ENCODE measurements around the gene ZMAT5. TPM values are rescaled to one million over a fixed set of nuclear protein-coding genes. Genes with fewer than 3 reads are reported as not detected.

ZMAT5 gene
- total and polyA plus RNA-seq, 5 donors: 21.2 to 34.0 (median 23.8) TPM

DNA sequence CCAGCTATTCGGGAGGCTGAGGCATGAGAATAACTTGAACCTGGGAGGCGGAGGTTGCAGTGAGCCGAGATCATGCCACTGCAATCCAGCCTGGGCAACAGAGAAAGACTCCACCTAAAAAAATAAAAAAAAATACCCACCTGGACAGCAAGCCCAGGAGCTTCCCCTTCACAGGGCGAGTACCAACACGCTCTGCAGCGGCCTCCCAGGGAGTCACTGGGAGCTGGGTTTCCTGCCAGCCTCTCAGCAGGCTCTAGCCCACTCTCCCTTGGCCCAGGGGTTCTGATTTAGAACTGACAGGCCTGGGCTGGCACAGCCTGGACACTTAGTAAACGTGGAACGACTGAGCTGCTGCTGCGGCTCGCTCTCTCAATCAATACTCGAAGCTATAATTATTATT, 49.0 kb downstream of the ZMAT5 start:
- no peak for ATAC-seq
- no peaks in the 10 kb centered on the region for H3K4me1 ChIP-seq (ENCODE audit: control insufficient read depth, insufficient read depth, low read length)
- no peak overlapping the region for H3K27ac ChIP-seq (ENCODE audit: low read length)
- intact Hi-C loops (cut with DNase I): no loop called here
- H3K4me3 ChIP-seq (ENCODE audit: low read length): no peak overlapping the region
- 90% methylated on average over 11 of the region's 11 CpGs for WGBS
- no peak for DNase-seq
- no peaks in the 10 kb centered on the region for H3K27me3 ChIP-seq (ENCODE audit: control insufficient read depth, insufficient read depth)
- H3K9me3 ChIP-seq (ENCODE audit: control insufficient read depth, low read length): no peaks in the 10 kb centered on the region

DNA sequence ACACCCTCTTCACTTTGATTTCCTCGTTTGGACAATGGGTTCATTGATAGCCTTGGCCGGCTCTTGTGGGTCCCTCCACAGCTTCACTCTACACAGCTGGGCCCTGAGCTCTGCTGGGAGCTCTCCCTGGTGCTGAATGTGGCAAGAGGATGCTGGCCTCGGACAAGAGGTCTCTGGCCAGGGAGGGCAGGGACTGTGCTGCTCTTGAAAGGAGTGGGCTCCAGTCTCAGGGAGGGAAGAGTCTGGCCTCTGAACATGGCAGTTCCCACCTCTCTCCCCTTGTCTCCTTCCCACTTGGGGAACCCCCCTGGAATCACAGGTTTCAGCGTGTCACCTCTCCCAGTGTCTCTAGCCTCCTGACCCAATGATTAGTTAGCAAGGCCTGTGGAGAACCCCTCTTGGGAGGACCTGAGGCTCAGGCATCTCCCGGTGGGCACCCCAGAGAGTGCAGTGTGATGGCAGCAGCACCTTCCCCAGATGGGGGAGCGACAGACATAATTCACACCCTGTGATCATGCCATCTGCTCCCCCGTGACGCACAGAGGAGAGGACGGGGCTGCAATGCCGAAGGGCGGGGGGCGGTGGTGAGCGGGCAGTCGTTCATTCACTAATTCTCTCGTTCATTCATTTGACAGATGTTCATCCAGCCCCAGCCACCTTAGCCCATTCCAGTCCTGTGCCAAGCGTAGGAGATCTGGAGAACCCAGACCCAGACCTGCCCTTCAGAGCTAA, 49.8 kb downstream of the ZMAT5 start:
- Histone ChIP-seq H3K27me3 (ENCODE audit: control insufficient read depth, insufficient read depth) (no peaks in the 10 kb centered on the region), H3K27ac (ENCODE audit: low read length) (no peak overlapping the region), H3K9me3 (ENCODE audit: control insufficient read depth, low read length) (no peaks in the 10 kb centered on the region), H3K4me1 (ENCODE audit: control insufficient read depth, insufficient read depth, low read length) (no peaks in the 10 kb centered on the region), H3K4me3 (ENCODE audit: low read length) (no peak overlapping the region)
- peak; percentile 68 to 86 (median 83) for DNase-seq
- intact Hi-C loops (cut with DNase I): no loop called here
- WGBS: 62% methylated on average over 16 of the region's 16 CpGs
- peak; percentile 74 to 77 for ATAC-seq

GRCh38 chr22:29715705-29716104, 51.1 kb downstream of the ZMAT5 start:
- Histone ChIP-seq H3K27ac (ENCODE audit: low read length) (no peak overlapping the region), H3K4me1 (ENCODE audit: control insufficient read depth, insufficient read depth, low read length) (no peaks in the 10 kb centered on the region), H3K4me3 (ENCODE audit: low read length) (no peak overlapping the region), H3K9me3 (ENCODE audit: control insufficient read depth, low read length) (no peaks in the 10 kb centered on the region), H3K27me3 (ENCODE audit: control insufficient read depth, insufficient read depth) (no peaks in the 10 kb centered on the region)
- ATAC-seq: no peak
- intact Hi-C loops (cut with DNase I): no loop called here
- DNase-seq: no peak
- WGBS: 63% methylated on average over 5 of the region's 5 CpGs

- ATAC-seq: no peak
- no peak for DNase-seq
- Histone ChIP-seq H3K4me1 (ENCODE audit: control insufficient read depth, insufficient read depth, low read length) (no peaks in the 10 kb centered on the region), H3K9me3 (ENCODE audit: control insufficient read depth, low read length) (no peaks in the 10 kb centered on the region), H3K27ac (ENCODE audit: low read length) (no peak overlapping the region), H3K27me3 (ENCODE audit: control insufficient read depth, insufficient read depth) (no peaks in the 10 kb centered on the region), H3K4me3 (ENCODE audit: low read length) (no peak overlapping the region)
- intact Hi-C loops (cut with DNase I): no loop called here
- 54% methylated on average over 13 of the region's 13 CpGs for WGBS
Measured at GRCh38 chr22:29715240-29715639, 51.6 kb downstream of the ZMAT5 start.

DNA sequence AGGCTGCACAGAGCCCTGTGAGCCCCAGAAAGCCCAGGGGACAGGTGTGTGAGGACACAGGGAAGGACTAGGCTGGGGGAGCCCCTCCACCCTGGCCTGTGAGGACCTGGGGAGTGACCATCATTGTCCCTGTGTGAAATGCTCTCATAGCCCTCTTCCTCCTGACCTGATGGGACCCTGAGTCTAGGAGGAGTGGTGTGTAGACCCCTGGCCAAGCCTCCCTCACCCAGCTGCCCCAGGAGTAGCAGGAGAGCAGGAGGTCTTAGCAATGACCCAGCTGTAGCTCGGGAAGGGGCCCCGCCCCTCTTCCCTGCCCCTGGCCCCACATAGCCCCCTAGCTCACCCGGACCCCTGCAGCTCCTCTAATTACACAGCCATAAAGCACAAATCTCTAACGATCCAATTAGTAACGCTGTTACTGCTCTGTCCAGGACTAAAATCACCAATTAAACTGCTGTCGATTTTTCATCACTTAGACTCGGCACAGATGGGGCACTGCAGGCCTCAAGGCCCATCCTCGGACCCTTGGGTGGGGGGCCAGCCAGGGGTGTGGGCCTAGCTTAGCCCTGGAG, 53.6 kb downstream of the ZMAT5 start:
- Histone ChIP-seq H3K9me3 (ENCODE audit: control insufficient read depth, low read length) (no peaks in the 10 kb centered on the region), H3K27ac (ENCODE audit: low read length) (no peak overlapping the region), H3K4me3 (ENCODE audit: low read length) (no peak overlapping the region), H3K4me1 (ENCODE audit: control insufficient read depth, insufficient read depth, low read length) (no peaks in the 10 kb centered on the region), H3K27me3 (ENCODE audit: control insufficient read depth, insufficient read depth) (no peaks in the 10 kb centered on the region)
- ATAC-seq: no peak
- WGBS: 65% methylated on average over 8 of the region's 8 CpGs
- DNase-seq: no peak
- intact Hi-C loops (cut with DNase I): no loop called here

GRCh38 chr22:29712119-29712518, 54.7 kb downstream of the ZMAT5 start:
- WGBS: 84% methylated on average over 2 of the region's 2 CpGs
- H3K27ac ChIP-seq (ENCODE audit: low read length): no peak overlapping the region
- H3K4me1 ChIP-seq (ENCODE audit: control insufficient read depth, insufficient read depth, low read length): no peaks in the 10 kb centered on the region
- H3K27me3 ChIP-seq (ENCODE audit: control insufficient read depth, insufficient read depth): no peaks in the 10 kb centered on the region
- intact Hi-C loops (cut with DNase I): no loop called here
- H3K9me3 ChIP-seq (ENCODE audit: control insufficient read depth, low read length): no peaks in the 10 kb centered on the region
- H3K4me3 ChIP-seq (ENCODE audit: low read length): no peak overlapping the region
- ATAC-seq (no peak), DNase-seq (no peak)

DNA sequence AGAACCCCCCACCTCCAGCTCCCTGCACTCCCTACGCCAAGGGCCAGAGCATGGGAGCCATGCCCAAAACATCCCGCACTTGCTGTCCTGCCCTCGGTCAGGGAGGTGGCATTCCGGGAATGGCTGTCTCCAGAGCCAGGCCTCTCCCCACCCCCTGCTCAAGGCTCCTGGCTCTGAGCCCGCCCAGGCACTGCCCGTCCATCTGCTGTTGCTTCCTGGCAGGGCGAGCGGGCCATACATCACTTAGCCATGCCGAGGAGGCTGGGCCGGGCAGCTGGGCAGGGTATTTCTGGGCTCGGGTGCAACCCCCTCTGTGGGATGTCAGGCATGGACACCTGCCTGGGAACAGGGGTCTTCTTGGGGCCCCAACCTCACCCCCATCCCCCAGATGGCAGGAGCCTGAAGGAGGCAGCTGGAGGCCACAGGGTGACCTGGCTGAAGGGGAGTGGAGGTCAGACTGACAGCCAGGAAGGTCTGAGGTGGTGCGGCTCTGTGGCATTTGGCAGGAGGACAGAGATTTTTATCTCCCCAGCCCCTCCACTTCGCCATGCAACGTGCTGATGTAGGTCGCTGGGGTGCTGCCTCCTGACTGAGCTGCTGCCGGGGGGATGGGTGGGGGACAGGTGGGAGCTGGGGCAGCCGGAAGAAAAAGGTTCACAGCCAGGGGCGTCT, 55.7 kb downstream of the ZMAT5 start:
- H3K27ac ChIP-seq (ENCODE audit: low read length): no peak overlapping the region
- no peak overlapping the region for H3K4me3 ChIP-seq (ENCODE audit: low read length)
- H3K4me1 ChIP-seq (ENCODE audit: control insufficient read depth, insufficient read depth, low read length): no peaks in the 10 kb centered on the region
- no peaks in the 10 kb centered on the region for H3K27me3 ChIP-seq (ENCODE audit: control insufficient read depth, insufficient read depth)
- ATAC-seq (peak; percentile 50 to 55), DNase-seq (peak; percentile 44 to 74 (median 73))
- intact Hi-C loops (cut with DNase I): no loop called here
- WGBS: 49% methylated on average over 18 of the region's 18 CpGs
- no peaks in the 10 kb centered on the region for H3K9me3 ChIP-seq (ENCODE audit: control insufficient read depth, low read length)

- H3K9me3 ChIP-seq (ENCODE audit: control insufficient read depth, low read length): no peaks in the 10 kb centered on the region
- no peak for DNase-seq
- H3K27me3 ChIP-seq (ENCODE audit: control insufficient read depth, insufficient read depth): no peaks in the 10 kb centered on the region
- ATAC-seq: no peak
- no peak overlapping the region for H3K27ac ChIP-seq (ENCODE audit: low read length)
- 75% methylated on average over 15 of the region's 15 CpGs for WGBS
- no peak overlapping the region for H3K4me3 ChIP-seq (ENCODE audit: low read length)
- intact Hi-C loops (cut with DNase I): no loop called here
- no peaks in the 10 kb centered on the region for H3K4me1 ChIP-seq (ENCODE audit: control insufficient read depth, insufficient read depth, low read length)
Measured at GRCh38 chr22:29710193-29710592, 56.6 kb downstream of the ZMAT5 start.

GRCh38 chr22:29707471-29707870, 59.3 kb downstream of the ZMAT5 start:
- no peak overlapping the region for H3K4me3 ChIP-seq (ENCODE audit: low read length)
- no peak overlapping the region for H3K27ac ChIP-seq (ENCODE audit: low read length)
- ATAC-seq (no peak), DNase-seq (no peak)
- no peaks in the 10 kb centered on the region for H3K9me3 ChIP-seq (ENCODE audit: control insufficient read depth, low read length)
- 88% methylated on average over 5 of the region's 5 CpGs for WGBS
- intact Hi-C loops (cut with DNase I): no loop called here
- H3K4me1 ChIP-seq (ENCODE audit: control insufficient read depth, insufficient read depth, low read length): no peaks in the 10 kb centered on the region
- no peaks in the 10 kb centered on the region for H3K27me3 ChIP-seq (ENCODE audit: control insufficient read depth, insufficient read depth)

- H3K27ac ChIP-seq (ENCODE audit: low read length): no peak overlapping the region
- no peak for ATAC-seq
- DNase-seq: no peak
- intact Hi-C loops (cut with DNase I): no loop called here
- no peaks in the 10 kb centered on the region for H3K4me1 ChIP-seq (ENCODE audit: control insufficient read depth, insufficient read depth, low read length)
- 35% methylated on average over 18 of the region's 18 CpGs for WGBS
- no peaks in the 10 kb centered on the region for H3K9me3 ChIP-seq (ENCODE audit: control insufficient read depth, low read length)
- H3K27me3 ChIP-seq (ENCODE audit: control insufficient read depth, insufficient read depth): no peaks in the 10 kb centered on the region
- H3K4me3 ChIP-seq (ENCODE audit: low read length): no peak overlapping the region
Measured at GRCh38 chr22:29707010-29707409, 59.8 kb downstream of the ZMAT5 start.

GRCh38 chr22:29706486-29706885, 60.3 kb downstream of the ZMAT5 start:
- H3K9me3 ChIP-seq (ENCODE audit: control insufficient read depth, low read length): no peaks in the 10 kb centered on the region
- no peaks in the 10 kb centered on the region for H3K27me3 ChIP-seq (ENCODE audit: control insufficient read depth, insufficient read depth)
- WGBS: 33% methylated on average over 9 of the region's 9 CpGs
- intact Hi-C loops (cut with DNase I): no loop called here
- H3K27ac ChIP-seq (ENCODE audit: low read length): no peak overlapping the region
- no peaks in the 10 kb centered on the region for H3K4me1 ChIP-seq (ENCODE audit: control insufficient read depth, insufficient read depth, low read length)
- ATAC-seq: no peak
- DNase-seq: peak in 1 of 3 donors; percentile 19
- no peak overlapping the region for H3K4me3 ChIP-seq (ENCODE audit: low read length)

All from right cardiac atrium (tissue), 5 donors.